ENCODE results near the gene PCSK5.
A peak's percentile ranks its signal among the peaks of the same experiment; 100 is the strongest.

Gene PCSK5

GRCh38 chr9:75965231-75965630 lies 74.8 kb downstream of the PCSK5 start:
- no peak overlapping the region for H3K4me3 ChIP-seq (ENCODE audit: low read depth, low read length)
- CTCF ChIA-PET = no interaction called here
- POLR2A ChIA-PET = no interaction called here
- no peak for DNase-seq (ENCODE audit: low read depth, low spot score)
- TF ChIP-seq, protein P1, sequence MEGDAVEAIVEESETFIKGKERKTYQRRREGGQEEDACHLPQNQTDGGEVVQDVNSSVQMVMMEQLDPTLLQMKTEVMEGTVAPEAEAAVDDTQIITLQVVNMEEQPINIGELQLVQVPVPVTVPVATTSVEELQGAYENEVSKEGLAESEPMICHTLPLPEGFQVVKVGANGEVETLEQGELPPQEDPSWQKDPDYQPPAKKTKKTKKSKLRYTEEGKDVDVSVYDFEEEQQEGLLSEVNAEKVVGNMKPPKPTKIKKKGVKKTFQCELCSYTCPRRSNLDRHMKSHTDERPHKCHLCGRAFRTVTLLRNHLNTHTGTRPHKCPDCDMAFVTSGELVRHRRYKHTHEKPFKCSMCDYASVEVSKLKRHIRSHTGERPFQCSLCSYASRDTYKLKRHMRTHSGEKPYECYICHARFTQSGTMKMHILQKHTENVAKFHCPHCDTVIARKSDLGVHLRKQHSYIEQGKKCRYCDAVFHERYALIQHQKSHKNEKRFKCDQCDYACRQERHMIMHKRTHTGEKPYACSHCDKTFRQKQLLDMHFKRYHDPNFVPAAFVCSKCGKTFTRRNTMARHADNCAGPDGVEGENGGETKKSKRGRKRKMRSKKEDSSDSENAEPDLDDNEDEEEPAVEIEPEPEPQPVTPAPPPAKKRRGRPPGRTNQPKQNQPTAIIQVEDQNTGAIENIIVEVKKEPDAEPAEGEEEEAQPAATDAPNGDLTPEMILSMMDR (IDR thresholded peaks at IDR 0.05; ENCODE audit: insufficient read depth, low read length, missing control alignments) = no peak

- TF ChIP-seq, protein P1 (IDR thresholded peaks at IDR 0.05; ENCODE audit: insufficient read depth, low read length, missing control alignments) = no peak
- H3K4me3 ChIP-seq (ENCODE audit: low read depth, low read length) = no peak overlapping the region
- POLR2A ChIA-PET = no interaction called here
- no peak for DNase-seq (ENCODE audit: low read depth, low spot score)
- CTCF ChIA-PET = no interaction called here
Measured at GRCh38 chr9:75967556-75967955, 77.1 kb downstream of the PCSK5 start.

- no peak overlapping the region for H3K4me3 ChIP-seq (ENCODE audit: low read depth, low read length)
- CTCF ChIA-PET = no interaction called here
- POLR2A ChIA-PET = no interaction called here
- no peak for DNase-seq (ENCODE audit: low read depth, low spot score)
- TF ChIP-seq, protein P1 (IDR thresholded peaks at IDR 0.05; ENCODE audit: insufficient read depth, low read length, missing control alignments) = no peak
Measured at GRCh38 chr9:75974016-75974766, 83.7 kb downstream of the PCSK5 start.

DNA sequence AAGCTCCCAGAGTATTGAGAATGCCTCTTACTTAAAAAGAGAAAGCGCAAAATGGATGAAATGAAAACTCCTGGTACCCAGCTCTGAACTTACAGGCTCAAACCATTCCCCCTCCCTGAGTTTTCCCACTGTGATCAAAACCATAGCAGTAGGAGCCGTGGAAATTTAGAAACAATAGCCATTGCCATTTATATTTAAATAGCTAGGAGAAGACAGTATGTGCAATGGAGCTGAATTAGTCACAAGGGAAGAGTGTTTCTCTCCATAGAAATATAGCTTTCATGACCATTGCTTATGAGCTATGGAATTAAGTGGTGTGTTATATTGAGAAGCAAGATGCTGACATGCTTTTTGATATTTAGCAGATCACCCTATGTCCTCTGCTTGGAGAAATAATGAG lies 84.6 kb downstream of the PCSK5 start:
- POLR2A ChIA-PET = no interaction called here
- no peak overlapping the region for H3K4me3 ChIP-seq (ENCODE audit: low read depth, low read length)
- DNase-seq (ENCODE audit: low read depth, low spot score) = no peak
- TF ChIP-seq, protein P1 (IDR thresholded peaks at IDR 0.05; ENCODE audit: insufficient read depth, low read length, missing control alignments) = no peak
- CTCF ChIA-PET = no interaction called here

DNA sequence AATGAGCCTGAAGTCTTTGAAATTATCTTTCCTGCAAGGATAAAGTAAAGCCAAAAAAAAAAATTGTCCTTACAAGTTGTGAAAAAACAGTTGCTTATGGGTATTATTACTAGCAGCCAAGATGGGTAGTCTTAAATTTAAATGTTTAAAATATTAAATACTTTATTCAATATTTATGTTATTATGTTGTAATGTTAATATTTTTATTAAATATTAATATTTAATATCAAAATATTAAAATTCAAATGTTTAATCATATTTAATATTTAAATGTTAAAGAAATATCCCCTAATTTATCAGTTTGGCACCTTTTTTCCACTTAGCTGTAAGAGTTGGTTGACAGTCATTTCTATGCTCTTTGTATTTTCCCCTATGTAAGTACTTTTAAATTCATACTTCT lies 86.1 kb downstream of the PCSK5 start:
- no peak for DNase-seq (ENCODE audit: low read depth, low spot score)
- POLR2A ChIA-PET = no interaction called here
- CTCF ChIA-PET = no interaction called here

DNA sequence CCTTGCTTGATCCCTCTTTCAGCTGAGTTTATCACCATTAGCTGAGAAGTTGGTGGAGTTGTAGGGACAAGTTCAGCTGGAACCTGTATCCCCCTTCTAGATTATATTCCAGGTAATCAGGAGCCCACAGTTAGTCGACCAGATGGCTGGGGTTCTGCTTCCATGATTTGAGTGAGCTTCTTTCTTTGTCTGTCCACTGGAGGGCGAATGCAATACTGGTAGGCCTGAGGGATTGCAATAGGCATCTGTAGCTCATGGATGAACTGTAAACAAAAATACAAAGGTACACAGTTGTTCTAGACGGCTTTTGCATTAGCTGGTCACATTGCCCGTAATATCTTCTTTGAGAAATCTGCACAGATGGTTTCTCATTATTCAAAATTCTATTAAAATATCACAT lies 88.9 kb downstream of the PCSK5 start:
- CTCF ChIA-PET = interaction anchor here (0.7 to 3.4 kb wide), 7 partner anchors 9 to 328 kb away, joined by 3 to 19 read pairs (median 5); no protein-coding TSS in a partner anchor
- TF ChIP-seq, protein P1 (IDR thresholded peaks at IDR 0.05; ENCODE audit: insufficient read depth, low read length, missing control alignments) = peak; percentile 31
- H3K4me3 ChIP-seq (ENCODE audit: low read depth, low read length) = no peak overlapping the region
- POLR2A ChIA-PET = no interaction called here
- DNase-seq (ENCODE audit: low read depth, low spot score) = no peak

More for the DNA sequence above, 86.1 kb downstream of the PCSK5 start:
- H3K4me3 ChIP-seq (ENCODE audit: low read depth, low read length) = no peak overlapping the region
- TF ChIP-seq, protein P1 (IDR thresholded peaks at IDR 0.05; ENCODE audit: insufficient read depth, low read length, missing control alignments) = no peak

All from AG04449 (cell line).